Right lobe of liver (tissue), 4 donors: ENCODE results near the gene PABPC1L2A.

Source experiments
- CTCF ChIP-seq, 4 donors: fragments of 200-600 bp in 3 of 4; fragments of 450-650 bp in 1 of 4; IDR thresholded peaks; one replicate each; pipeline versions ENCODE4 v1.5.1 to v1.8.0; 2016 to 2022; ENCODE audit warnings: antibody characterized with exemption in 4 of 4, mild to moderate bottlenecking in 2 of 4
- POLR2A ChIP-seq: fragments of 450-650 bp; IDR thresholded peaks from one replicate; pipeline ENCODE4 v1.6.1; 2017; ENCODE audit warnings: antibody characterized with exemption, mild to moderate bottlenecking
- donor health status: DM: no; HTN: no; CAD: no.
- donor health status: DM: no; HTN: no; CAD: no.
- donor health status: DM: no; HTN: yes; CAD: no.

GRCh38 chrX:73126240-73126639 is 46.9 kb upstream of the PABPC1L2A start:
- TF ChIP-seq CTCF (IDR thresholded peaks at IDR 0.05) (no peak), POLR2A (no peak)
